Epithelial cell of esophagus (primary cell): ENCODE data around the gene CSF1R.

ENCODE experiments used
- DNase-seq: peaks from one replicate; pipeline ENCODE4 v3.0.0; 2010; ENCODE audit warnings: low read depth
- H3K4me3 ChIP-seq: 2 replicates; pipeline ENCODE4 v1.5.1; 2011; ENCODE audit warnings: mild to moderate bottlenecking, low read length, control low read depth
- CTCF ChIP-seq: IDR thresholded peaks from 2 replicates; pipeline ENCODE4 v1.5.1; 2011; ENCODE audit warnings: low read depth, mild to moderate bottlenecking, low read length, control low read depth, inconsistent platforms; ENCODE audit not compliant: insufficient read depth; ENCODE audit errors: missing control alignments

CSF1R gene

GRCh38 chr5:150116667-150117400 is 30.5 kb upstream of the CSF1R start:
- peak; percentile 57 for DNase-seq
- H3K4me3 ChIP-seq, result no peak overlapping the region
- no peak for TF ChIP-seq CTCF

- DNase-seq, result no peak
- no peak overlapping the region for H3K4me3 ChIP-seq
- TF ChIP-seq CTCF, result no peak
Measured at GRCh38 chr5:150114773-150115408, 28.5 kb upstream of the CSF1R start.

GRCh38 chr5:150114102-150114641 is 27.8 kb upstream of the CSF1R start:
- H3K4me3 ChIP-seq, result no peak overlapping the region
- no peak for DNase-seq
- no peak for TF ChIP-seq CTCF

- H3K4me3 ChIP-seq, result no peak overlapping the region
- peak; percentile 75 for DNase-seq
- TF ChIP-seq CTCF, result no peak
Measured at GRCh38 chr5:150113047-150113744, 26.8 kb upstream of the CSF1R start.

- H3K4me3 ChIP-seq, result no peak overlapping the region
- TF ChIP-seq CTCF, result no peak
- peak; percentile 77 for DNase-seq
Measured at GRCh38 chr5:150112201-150113046, 26.1 kb upstream of the CSF1R start.

GRCh38 chr5:150111122-150111521 is 24.8 kb upstream of the CSF1R start:
- no peak overlapping the region for H3K4me3 ChIP-seq
- no peak for TF ChIP-seq CTCF
- no peak for DNase-seq
